ENCODE results near the gene CEP43. TPM values are rescaled to one million over a fixed set of nuclear protein-coding genes. Genes with fewer than 3 reads are reported as not detected.

CEP43 gene
- polyA plus RNA-seq, 1 donor from 2014 or later, result 78.2 TPM

DNA sequence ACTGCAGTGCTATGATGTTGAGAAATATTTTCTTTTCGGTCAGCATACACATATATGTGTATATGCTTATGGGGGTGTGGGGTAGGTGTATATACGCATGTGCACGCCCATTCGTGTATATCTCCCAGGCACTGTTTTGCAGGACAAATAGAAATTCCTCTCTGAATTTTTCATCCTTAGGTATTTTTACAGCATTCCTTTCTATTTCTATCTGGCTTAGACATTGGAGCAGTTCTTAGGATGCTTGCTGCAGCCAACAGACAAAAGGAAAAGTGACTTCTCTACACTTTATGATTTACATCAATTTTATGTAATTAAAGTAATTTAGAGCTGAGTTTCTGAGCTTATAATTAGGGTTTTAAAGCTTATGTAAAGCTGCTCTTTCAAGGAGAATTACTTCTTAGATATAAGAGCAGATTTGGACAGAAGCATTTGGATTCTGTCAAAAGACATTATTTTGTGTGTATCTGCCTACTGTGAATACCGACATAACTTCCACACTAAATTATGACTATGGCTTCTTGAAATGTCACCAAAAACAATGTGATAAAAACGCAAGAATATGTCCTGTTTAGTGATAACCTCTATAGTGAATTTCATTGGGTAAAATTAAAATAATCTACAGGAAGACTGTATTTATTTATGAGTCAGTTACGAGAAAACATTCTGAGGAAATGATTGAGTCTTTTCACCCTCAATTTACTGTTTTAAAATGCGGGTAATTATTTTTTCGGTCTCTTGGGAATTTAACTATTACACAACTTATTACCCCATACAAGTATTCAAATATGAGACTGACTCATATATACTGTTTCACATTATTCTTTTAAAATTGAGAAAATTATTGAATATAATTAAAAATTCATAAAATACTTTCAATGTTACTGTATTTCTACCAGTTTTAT, 21.3 kb upstream of the CEP43 start:
- TF ChIP-seq TAF1 (IDR thresholded peaks at IDR 0.05; ENCODE audit: low read depth), result no peak
- TF ChIP-seq CTCF (IDR thresholded peaks at IDR 0.05; ENCODE audit: poor library complexity, severe bottlenecking), result no peak
- no peak for TF ChIP-seq POLR2AphosphoS5 (IDR thresholded peaks at IDR 0.05)
- TF ChIP-seq SMC3 (conservative IDR thresholded peaks at IDR 0.05; ENCODE audit: poor library complexity), result no peak
- no peak for TF ChIP-seq REST (IDR thresholded peaks at IDR 0.05; ENCODE audit: borderline replicate concordance)
- TF ChIP-seq EP300 (conservative IDR thresholded peaks at IDR 0.05; ENCODE audit: poor library complexity, severe bottlenecking), result no peak
- no peak for TF ChIP-seq EZH2 (IDR thresholded peaks at IDR 0.05; ENCODE audit: borderline replicate concordance, insufficient read depth, low read length, poor library complexity, severe bottlenecking)
- TF ChIP-seq MXI1 (conservative IDR thresholded peaks at IDR 0.05; ENCODE audit: poor library complexity, severe bottlenecking), result no peak
- TF ChIP-seq RAD21 (conservative IDR thresholded peaks at IDR 0.05), result no peak
- H3K27ac ChIP-seq (ENCODE audit: low read length), result no peak overlapping the region

DNA sequence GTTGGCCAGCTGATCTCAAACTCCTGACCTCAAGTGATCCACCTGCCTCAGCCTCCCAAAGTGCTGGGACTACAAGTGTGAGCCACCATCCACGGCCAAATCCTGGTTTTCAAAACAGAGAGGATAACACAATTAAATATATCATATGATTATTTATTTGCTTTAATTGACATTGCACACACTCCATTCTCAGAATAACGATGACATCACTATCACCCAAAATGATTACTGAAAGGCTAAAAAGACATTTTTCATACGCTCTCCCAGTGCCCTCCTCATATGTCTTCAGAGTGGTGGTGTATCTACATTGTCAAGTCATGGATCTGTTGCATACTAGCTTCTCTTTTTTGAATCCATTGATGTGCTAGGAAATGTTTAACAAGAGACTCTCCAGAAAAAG, 18.5 kb upstream of the CEP43 start:
- Histone ChIP-seq H3K9me3 (ENCODE audit: low read length) (no peaks in the 10 kb centered on the region), H2AFZ (ENCODE audit: low read depth, low read length) (no peak overlapping the region), H3K27me3 (ENCODE audit: insufficient read depth, low read depth, low read length) (no peaks in the 10 kb centered on the region), H3F3A (ENCODE audit: insufficient read depth, low read length, poor library complexity, severe bottlenecking) (no peaks in the 10 kb centered on the region), H3K4me2 (ENCODE audit: low read length) (no peak overlapping the region), H3K36me3 (ENCODE audit: insufficient read depth, low read length) (no peaks in the 10 kb centered on the region), H4K20me1 (ENCODE audit: insufficient read depth) (no peaks in the 10 kb centered on the region), H3K9me2 (ENCODE audit: insufficient read depth, low read length) (no peaks in the 10 kb centered on the region), H3K9ac (ENCODE audit: low read length) (no peak overlapping the region), H3K79me2 (replicated peaks; ENCODE audit: insufficient read depth, low read length) (no peaks in the 10 kb centered on the region), H3K4me3 (ENCODE audit: low read length) (no peak overlapping the region), H3K27ac (ENCODE audit: low read length) (no peak overlapping the region)
- TF ChIP-seq CTCF (IDR thresholded peaks at IDR 0.05; ENCODE audit: poor library complexity, severe bottlenecking) (no peak), TAF1 (IDR thresholded peaks at IDR 0.05; ENCODE audit: low read depth) (no peak), POLR2AphosphoS5 (IDR thresholded peaks at IDR 0.05) (no peak), RAD21 (conservative IDR thresholded peaks at IDR 0.05) (no peak), EZH2 (IDR thresholded peaks at IDR 0.05; ENCODE audit: borderline replicate concordance, insufficient read depth, low read length, poor library complexity, severe bottlenecking) (no peak), EP300 (conservative IDR thresholded peaks at IDR 0.05; ENCODE audit: poor library complexity, severe bottlenecking) (no peak), SMC3 (conservative IDR thresholded peaks at IDR 0.05; ENCODE audit: poor library complexity) (no peak), MXI1 (conservative IDR thresholded peaks at IDR 0.05; ENCODE audit: poor library complexity, severe bottlenecking) (no peak), REST (IDR thresholded peaks at IDR 0.05; ENCODE audit: borderline replicate concordance) (no peak)

More for the DNA sequence above, 21.3 kb upstream of the CEP43 start:
- Histone ChIP-seq H3K9me3 (ENCODE audit: low read length) (no peaks in the 10 kb centered on the region), H3K9ac (ENCODE audit: low read length) (no peak overlapping the region), H3K79me2 (replicated peaks; ENCODE audit: insufficient read depth, low read length) (no peaks in the 10 kb centered on the region), H3K4me2 (ENCODE audit: low read length) (no peak overlapping the region), H3F3A (ENCODE audit: insufficient read depth, low read length, poor library complexity, severe bottlenecking) (no peaks in the 10 kb centered on the region), H4K20me1 (ENCODE audit: insufficient read depth) (no peaks in the 10 kb centered on the region), H3K9me2 (ENCODE audit: insufficient read depth, low read length) (no peaks in the 10 kb centered on the region), H3K4me3 (ENCODE audit: low read length) (no peak overlapping the region), H2AFZ (ENCODE audit: low read depth, low read length) (no peak overlapping the region), H3K36me3 (ENCODE audit: insufficient read depth, low read length) (no peaks in the 10 kb centered on the region), H3K27me3 (ENCODE audit: insufficient read depth, low read depth, low read length) (no peaks in the 10 kb centered on the region)

Measured in neural cell (in vitro differentiated cells).